HG02884 (cell line): Measurements from ENCODE around the gene DUS2.
"Not testable (repeated sequence)": the region's sequence is repeated elsewhere in the genome, so short reads cannot be mapped to it uniquely, and the experiment has no call there.

Experiments used
- ATAC-seq: cut with Tn5 transposase; IDR thresholded peaks from one replicate; pipeline ENCODE4 v1.9.1; 2021; ENCODE audit warnings: mild to moderate bottlenecking, moderate library complexity; ENCODE audit not compliant: unreplicated experiment

Gene DUS2

GRCh38 chr16:68022728-68023537 lies at the start of gene DUS2, which contains the start of gene DDX28:
Gene DUS2, plus strand, starts transcription at chr16:68023284. Its CDS starts 14,740 bp downstream, at chr16:68038024.
Gene DDX28, minus strand, starts transcription at chr16:68023232. Its CDS starts 30 bp downstream, at chr16:68023202.
- ATAC-seq = no peak

GRCh38 chr16:67975321-67976105 lies 47.6 kb upstream of the DUS2 start:
- ATAC-seq = no peak

GRCh38 chr16:67976205-67976604 lies 46.9 kb upstream of the DUS2 start:
- no peak for ATAC-seq

- no peak for ATAC-seq
These were observed 46.1 kb upstream of the DUS2 start for GRCh38 chr16:67977005-67977404.

GRCh38 chr16:67977469-67978227 lies 45.4 kb upstream of the DUS2 start:
- ATAC-seq = no peak

GRCh38 chr16:67979955-67980678 lies 43.0 kb upstream of the DUS2 start, which contains the start of gene DPEP3:
Gene DPEP3, minus strand, starts transcription at chr16:67980499. Its CDS starts 119 bp downstream, at chr16:67980380.
- no peak for ATAC-seq

GRCh38 chr16:67982011-67982696 lies 40.9 kb upstream of the DUS2 start:
- ATAC-seq = no peak

- no peak for ATAC-seq
These were observed 36.1 kb upstream of the DUS2 start for GRCh38 chr16:67986949-67987348.

GRCh38 chr16:67987460-67988160 lies 35.5 kb upstream of the DUS2 start:
- ATAC-seq = no peak

GRCh38 chr16:67988675-67989074 lies 34.4 kb upstream of the DUS2 start:
- no peak for ATAC-seq

GRCh38 chr16:67989322-67990017 lies 33.6 kb upstream of the DUS2 start:
- ATAC-seq = no peak

GRCh38 chr16:67990018-67990386 lies 33.1 kb upstream of the DUS2 start:
- ATAC-seq = no peak

- no peak for ATAC-seq
These were observed 30.4 kb upstream of the DUS2 start for GRCh38 chr16:67992661-67993206.

GRCh38 chr16:67993207-67994039 lies 29.7 kb upstream of the DUS2 start:
- ATAC-seq = peak; percentile 70

GRCh38 chr16:67994040-67994408 lies 29.1 kb upstream of the DUS2 start:
- ATAC-seq = not testable (repeated sequence)

GRCh38 chr16:67995423-67995822 lies 27.7 kb upstream of the DUS2 start:
- ATAC-seq = no peak

GRCh38 chr16:67996666-67997065 lies 26.4 kb upstream of the DUS2 start:
- ATAC-seq = no peak
